Measurements from ENCODE around the gene WDTC1.

Gene WDTC1

DNA sequence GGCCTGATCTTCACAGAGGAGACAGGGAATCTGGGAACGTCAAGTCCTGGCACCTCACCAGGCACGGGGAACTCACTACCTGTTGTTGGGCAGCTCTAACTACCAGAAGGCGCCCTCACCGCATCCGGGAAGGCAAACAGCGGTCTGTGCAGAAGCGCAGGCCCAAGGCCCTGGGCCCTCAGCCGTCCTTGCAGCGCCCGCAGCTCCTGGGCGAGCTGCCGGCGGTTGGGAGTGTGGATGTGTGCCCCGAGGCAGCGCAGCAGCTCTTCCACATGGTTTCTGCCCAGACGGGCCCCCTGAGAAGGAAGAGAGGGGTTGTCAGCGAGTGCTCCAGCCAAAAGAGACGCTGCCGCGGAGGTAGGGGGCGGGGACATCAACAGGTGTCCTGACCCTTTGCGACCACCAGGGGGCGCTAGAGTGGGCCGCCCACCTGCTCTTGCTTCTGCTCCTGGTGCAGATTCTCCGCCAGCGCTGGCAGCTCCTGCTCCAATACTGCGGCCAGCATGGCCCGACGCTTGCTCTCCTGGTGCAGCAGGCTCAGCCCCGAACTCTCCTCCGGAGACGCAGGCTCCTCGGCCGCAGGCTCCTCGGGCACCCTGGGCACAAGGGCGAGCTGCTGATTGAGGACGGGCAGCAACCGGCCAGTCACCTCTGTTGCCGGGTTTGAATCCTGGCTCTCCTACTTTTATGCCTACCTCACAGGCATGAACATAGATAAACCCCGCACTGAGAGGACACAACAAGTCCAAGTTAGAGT is 123.0 kb downstream of the WDTC1 start:
- peak; percentile 52 for DNase-seq
